GM21381 (cell line): ENCODE data around the gene MID1.

ENCODE experiments used
- ATAC-seq: cut with Tn5 transposase; IDR thresholded peaks from one replicate; pipeline ENCODE4 v1.9.1; 2021; ENCODE audit warnings: mild to moderate bottlenecking, moderate library complexity; ENCODE audit not compliant: unreplicated experiment

The MID1 gene

DNA sequence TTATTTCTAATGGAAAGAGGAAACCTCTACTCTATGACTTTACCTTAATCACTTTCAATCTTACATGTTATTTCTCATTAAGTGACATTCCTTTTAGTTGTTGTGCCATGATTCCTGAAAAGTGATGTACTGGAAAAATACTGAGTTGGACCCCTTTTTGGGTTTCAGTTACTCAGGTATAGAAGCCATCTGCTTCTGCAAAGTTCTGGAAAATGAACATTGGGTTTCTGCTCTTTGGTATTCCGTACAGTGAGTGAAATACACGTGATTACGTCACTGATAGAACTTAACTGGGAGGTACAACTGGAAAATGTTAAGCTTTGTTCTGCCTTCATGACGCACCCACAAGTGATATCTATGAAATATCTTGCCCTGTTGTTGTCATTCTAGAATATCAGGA is 114.7 kb downstream of the MID1 start:
- no peak for ATAC-seq

DNA sequence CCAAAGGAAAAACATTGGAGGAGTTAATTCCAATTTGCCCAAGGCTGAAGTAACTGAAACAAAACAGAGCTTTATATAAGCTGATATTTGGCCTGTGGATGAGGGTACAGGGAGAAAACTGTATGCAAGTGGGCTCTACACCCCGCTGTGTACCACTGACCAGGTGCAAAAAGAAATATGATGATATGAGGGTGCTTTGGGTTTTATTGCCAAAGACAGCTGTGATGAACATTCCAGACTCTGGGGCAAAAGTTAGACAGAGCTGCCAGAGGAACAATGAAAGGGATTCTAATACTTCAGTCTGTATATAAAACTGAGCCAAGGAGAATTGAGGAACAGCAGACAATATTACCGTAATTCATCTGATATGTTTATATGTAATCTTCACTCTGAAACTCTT is 117.4 kb downstream of the MID1 start:
- ATAC-seq = no peak

DNA sequence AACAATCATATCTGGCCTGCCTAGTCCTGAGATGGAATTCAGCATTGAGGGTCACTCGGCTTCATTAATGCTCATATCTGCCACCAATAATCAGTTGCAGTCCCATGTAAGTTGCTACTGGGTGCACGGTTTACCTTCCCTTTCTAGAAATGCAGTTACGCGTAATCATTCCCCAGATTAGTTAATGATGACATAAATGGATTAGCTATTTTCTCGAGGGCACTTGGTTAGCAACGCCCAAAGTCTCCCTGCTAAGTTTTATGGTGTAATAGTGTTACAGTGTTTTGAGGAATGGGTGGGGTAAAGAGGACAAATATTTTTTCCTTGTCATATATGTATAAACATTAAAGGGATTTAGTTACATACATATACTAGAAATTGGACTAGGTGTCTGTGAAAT is 118.8 kb downstream of the MID1 start:
- ATAC-seq = no peak

DNA sequence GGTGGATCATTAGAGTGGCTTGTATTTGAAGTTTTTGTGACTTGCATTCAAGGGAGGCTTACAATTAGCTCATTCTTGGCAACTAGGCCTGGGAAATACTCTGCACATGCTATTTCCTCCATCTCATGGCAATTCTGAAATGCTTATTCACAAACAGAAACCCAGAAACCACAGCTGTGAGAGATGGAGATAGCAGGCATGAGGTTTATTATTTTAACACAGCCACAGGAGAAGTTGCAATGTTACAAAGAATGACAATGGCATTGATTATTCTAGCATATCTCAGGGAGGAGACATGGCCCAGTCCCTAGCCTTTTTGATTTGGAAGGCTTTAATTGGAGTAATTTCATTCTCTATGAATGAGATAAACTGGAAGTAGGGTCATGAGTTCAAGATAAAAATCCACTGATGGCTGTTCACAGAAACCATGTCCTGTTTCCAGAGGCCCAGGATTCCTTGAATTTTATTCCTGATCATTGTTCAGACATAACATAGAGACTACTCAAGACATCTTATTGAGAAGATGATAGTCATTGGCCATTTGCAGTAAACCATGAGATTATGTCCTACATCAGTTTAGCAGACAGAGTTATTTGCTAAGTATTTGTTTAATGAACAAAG is 123.9 kb downstream of the MID1 start:
- no peak for ATAC-seq

DNA sequence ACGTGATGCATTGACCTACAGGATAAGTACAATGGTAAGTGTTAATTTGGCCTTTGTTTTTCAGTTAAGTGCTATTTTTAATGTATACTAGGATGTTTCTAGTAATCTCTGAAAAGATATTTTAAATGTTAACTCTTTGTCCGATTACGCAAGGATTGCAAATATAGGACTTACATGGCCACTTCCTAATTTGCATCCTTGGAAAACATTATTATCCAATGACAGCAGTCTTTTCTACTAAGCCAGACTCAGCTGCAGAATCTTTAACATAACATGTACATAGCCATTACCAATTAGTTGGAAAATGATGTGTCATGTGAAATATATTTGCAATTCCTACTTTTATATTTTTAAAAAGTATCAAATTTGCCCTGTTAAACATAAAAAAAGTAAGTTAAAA is 124.7 kb downstream of the MID1 start:
- ATAC-seq = no peak

DNA sequence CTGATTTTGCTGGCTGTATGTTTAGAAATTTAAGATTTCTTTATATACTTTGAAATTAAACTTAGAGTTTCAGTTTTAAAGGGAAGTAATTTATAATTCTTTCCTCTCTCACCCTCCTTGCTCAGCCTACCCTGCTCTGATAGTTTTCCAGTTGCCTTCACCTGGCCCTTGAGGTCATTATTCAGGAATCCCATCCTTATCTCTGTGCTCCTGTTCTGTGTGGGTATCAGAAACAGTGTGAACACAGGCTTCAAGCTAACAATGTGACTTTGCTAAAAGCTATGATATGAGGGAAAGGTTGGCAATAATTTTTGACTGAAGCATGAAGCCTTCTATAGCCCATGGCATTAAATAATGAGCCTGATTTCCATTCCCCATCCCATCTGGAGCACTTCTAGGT is 128.1 kb downstream of the MID1 start:
- no peak for ATAC-seq

DNA sequence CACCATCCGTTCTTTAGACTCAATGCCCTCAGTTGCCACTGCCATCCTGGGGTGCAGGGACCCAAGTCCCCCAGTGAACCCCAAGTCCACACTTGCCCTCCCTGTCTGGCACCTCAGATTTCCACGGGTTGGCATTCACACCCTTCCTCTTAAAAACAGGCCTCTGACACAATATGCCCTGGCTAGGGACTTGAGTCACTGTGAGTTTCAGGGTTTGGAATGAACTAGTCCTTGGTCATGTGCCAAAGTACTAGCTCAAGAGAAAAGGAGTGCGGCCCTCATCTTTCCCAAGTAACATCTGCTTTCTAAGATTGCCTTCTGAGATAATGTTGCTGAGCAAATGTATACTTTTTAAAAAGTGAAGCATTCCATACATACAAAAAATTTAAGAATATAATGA is 134.0 kb downstream of the MID1 start:
- ATAC-seq = no peak

DNA sequence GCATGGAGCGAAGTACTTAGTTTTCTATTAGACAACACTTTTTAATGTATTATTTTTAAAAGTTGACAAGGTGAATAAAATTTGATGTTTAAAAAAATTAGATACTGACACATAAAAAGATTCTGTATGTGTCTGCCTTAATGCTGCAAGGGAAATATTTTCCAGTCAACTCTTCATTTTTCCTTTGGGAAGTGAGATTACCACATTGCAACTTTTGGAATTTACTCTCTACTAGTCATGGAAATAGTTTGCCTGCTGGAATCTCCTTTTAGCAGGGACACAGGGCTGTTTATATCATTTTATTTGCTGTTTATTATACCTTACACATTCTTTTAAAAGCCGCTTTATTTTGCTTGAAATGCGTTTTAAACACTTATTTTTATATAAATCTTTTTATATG is 135.1 kb downstream of the MID1 start:
- ATAC-seq = no peak

DNA sequence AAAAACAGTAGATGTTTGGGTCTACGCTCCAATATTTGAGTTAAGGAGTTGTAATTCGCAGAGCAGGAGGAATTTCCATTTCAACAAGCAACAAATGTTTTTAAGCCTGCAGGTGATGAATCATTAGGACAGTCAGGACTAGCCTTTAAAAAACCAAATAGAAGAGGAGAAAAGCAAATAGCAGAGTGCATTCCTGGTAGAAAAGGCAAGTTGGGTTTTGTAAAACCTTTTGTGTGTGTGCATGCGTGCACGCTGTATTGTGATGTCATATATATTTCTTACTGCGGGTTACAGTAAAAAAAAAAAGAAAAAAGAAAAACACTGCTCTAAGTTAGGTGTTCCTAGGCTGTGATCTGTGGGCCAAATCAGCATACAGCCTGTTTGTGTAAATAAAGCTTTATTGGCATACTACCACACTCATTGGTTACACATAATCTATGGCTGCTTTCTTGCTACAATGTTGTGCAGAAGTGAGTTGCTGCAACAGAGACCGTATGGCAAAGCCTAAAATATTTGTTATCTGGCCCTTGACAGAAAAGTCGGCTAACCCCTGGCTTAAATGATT is 135.6 kb downstream of the MID1 start:
- no peak for ATAC-seq

DNA sequence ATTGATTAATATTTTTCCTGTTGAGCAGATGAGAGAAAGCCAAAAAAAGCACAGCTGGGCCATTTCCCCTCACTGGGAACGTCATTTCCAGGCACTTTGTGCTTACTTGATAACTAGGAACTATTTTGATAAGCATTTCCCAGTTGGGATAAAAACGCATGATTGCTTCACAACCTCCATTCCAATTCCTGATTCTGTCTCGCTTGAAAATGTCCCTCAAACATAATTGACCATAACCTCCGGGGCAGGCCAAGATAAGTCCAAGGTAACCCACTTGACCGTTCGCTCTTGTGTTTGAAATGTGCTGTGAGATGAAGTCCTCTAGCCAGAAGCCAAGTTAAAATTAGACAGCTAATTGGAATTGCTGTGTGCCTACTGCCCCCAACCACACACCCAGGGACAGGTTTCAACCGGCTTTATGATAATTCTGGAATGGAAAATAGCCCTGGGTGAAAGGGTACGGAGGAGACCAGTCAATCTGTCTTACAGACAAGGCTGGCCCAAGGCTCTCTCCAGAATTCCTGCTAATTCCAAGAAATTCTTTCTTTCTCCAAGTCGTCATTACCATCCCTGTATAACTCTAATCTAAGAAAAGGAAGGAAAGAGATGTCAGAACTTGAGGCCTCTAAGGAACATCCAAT is 137.1 kb downstream of the MID1 start:
- ATAC-seq = no peak

DNA sequence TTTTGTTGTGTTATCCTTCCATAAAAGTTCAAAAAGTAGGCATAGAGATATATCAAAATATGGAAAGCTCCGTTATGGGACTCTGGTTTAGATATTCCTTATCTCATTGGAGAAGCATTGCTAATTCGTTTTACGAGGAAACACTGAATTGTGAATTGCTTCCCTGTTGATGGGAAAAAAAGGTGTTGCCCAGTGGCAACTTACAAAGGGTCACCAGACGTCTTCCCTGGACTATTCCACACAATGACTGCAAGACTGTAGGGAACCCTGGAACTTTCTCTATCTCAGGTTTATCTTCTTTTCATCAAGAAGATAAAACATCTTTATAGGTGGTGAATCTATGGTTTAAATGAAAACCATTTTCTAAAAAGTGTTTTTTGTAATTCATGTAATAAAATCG is 137.7 kb downstream of the MID1 start:
- no peak for ATAC-seq

DNA sequence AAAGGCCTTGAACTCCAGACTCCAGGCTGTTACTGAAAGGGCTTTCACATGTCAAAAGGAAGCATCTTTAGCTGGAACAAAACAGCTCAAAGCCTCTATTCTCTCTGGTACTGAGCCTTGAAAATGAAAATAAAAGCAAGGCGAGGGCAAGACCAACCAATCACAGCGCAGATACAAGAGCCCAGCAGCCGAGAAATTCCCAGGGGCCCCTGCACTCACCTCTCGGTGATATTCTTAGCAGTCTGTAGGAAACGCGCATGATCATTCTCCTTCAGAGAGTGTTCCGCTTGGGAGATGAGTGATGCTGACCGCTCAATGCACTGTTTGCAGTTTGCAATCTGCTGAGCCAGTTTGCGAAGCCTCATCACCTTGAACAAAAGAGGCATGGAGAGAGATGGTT is 138.1 kb downstream of the MID1 start:
- peak; percentile 78 for ATAC-seq

DNA sequence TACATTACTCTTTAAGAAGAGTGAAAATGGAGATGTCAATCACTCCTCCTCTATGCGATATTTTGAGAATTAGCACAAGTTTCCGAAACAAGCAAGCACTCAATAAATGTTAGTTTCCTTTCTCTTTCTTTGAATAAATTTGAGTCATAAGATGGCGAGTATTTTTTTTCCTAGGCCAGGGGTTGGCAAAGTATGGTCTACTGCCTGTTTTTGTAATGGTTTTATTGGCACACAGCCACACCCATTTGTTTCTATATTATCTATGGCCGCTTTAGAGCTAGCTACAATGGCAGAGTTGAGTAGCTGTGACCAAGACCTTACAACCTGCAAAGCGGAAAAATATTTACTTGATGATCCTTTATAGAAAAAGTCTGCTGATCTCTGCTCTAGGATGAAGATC is 139.5 kb downstream of the MID1 start:
- ATAC-seq = no peak

DNA sequence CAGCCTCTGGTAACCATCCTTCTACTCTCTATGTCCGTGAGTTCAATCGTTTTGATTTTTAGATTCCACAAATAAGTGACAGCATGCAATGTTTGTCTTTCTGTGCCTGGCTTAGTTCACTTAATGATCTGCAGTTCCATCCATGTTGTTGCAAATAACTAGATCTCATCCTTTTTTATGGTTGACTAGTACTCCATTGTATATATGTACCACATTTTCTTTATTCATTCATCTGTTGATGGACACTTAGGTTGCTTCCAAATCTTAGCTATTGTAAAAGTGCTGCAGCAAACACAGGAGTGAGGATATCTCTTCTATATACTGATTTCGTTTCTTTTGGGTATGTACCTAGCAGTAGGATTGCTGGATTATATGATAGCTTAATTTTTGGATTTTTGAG is 140.9 kb downstream of the MID1 start:
- no peak for ATAC-seq

DNA sequence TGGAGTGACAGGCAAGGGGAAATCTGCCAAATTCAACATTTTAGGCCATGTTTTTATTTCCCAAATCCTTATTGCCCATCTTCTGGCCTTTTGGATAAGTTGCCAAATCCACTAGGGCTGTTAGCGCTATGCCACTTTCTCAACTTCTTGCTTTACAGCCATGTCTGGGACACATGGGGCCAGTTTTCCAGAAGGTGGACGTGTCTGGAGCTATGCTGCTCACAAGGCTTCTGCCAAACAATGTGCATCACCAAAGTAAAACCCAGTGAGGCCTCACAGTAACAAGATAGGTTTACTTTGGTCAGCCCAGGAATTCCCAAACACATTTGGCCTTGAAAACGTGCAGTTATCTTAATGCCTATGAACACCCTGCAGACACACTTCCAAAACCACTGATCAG is 142.9 kb downstream of the MID1 start:
- no peak for ATAC-seq

DNA sequence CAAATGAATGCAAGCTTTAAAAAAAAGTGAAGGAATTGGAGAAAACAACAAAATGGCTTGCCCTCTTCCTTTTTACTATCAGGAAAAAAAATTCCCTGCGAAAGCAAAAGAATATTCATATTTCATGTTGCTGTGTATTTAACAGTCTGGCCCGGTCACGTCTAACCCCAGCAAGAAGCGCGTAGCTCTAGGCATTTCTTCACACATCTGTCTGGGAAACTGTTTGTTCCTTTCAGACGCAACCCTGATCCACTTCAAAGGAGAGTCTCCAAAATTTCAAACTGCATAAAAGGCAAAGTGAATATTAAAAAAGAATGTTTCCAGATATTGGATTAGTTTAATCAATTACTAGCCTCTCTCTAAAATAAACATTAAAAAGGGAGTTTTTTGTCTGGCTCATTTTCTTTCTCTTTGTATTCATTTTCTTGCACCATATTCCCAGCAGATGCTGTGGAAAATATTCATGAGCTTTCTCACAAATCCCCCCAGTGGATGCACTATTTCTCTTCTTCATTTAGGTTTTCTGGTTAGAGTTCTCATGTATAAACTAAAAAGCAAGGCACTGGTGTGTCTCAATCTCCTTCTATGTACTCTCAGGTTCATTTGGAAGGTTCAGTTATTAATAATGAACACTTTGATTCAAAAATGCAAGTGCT is 145.3 kb downstream of the MID1 start:
- no peak for ATAC-seq

DNA sequence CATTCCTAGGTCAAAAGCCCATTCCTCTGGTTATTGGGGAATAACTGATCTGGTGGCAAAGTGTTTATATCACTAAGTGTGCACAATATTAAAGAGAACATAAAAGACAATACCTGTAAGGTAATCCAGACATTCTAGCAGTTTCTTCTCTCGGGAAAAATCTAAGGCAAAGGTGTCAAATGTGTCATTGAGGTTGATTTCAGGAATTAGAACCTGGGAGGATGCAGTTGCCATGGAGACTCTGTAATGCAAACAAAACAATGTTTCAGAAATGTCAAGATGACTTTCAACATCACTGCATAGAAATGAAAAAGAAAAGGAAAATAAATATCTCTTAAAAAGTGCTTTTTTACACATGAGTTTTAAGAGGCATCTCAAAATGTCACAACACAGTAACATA is 145.9 kb downstream of the MID1 start:
- no peak for ATAC-seq

DNA sequence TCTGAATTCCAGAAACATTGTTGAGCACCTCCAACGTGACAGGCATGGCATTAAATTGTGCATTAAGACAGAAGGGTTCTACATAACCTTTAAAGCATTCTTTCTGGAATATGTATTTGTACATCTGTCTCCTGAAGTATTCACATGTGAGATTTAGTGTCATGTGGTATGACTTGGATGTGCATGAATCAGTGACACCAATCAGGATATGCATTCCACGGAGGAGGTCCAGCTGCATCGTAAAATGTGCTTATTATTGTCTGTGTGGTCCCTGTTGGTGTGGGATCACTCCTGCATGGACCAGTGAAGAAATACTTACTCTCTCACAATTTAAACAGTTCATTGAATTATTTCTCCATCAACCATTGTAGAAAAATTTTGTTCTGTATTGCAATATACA is 149.0 kb downstream of the MID1 start:
- no peak for ATAC-seq

DNA sequence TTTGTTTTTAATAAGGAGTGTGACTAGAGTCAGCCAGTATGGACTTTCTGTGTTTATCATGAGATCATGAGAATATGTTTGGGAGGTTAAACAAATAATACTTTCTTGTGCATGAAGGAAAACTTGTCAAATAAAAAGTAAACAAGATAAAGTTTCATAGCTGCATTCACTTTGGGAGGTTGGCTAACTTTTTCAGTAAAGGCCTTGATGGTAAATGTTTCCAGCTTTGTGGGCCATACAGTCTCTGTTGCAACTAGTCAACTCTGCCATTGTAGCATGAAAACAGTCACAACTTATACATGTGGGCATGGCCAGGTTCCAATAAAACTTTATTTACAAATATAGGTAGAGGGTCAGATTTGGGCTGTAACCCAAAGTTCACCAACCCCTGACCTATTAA is 150.4 kb downstream of the MID1 start:
- ATAC-seq = no peak

DNA sequence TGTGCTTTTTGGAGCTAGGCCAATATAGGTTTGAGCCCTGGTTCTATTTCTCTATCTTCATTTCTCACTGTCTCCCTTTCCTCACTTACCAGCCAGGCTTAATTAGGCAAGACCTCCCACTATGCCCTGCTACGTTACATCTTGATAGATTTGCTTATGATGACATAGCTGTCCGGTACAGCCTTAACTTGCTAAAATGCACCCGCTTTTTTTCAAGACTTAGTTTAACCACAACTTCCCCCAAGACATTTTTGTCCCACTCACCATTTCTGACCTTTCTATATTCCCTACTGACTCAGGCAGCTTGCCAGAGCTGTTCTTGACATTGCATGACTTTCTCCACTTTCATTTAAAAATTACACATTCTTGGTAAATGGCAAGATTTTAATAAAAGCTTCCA is 152.6 kb downstream of the MID1 start:
- no peak for ATAC-seq

DNA sequence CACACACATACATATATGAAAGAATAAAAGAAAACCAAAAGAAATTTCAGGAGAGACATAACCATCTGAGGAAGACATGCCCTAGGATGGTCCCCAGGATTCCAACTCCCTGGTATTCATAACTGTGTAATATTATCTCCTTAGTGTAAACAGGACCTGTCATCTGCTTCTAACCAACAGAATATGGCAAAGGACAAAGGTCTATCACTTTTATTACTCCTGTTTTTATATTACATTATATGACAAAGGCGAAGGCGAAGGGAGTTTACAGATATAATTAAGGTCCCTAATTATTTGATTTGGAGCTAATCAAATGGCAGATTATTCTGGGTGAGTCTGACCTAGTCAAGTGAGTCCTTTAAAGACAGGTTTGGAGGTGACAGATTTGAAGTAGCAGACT is 155.1 kb downstream of the MID1 start:
- no peak for ATAC-seq

DNA sequence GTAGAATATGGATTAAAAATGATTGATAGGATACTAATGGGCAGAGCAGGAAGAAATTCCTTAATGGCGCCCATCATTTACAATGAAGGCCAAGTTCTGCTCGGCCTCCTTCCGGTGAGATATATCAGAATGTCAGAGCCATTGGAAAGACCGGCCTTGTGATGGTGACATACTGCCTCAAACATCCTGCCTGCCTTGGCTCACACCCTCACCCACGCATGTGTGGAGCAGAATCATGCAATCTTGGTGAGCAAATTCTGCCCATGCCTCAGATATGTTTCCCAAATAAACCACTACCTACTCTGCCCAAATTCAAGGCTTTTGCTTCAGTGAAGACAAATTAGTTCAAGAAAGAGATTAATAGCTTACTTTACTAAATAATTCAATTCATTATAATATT is 163.3 kb downstream of the MID1 start:
- no peak for ATAC-seq
